GM19025 (cell line): Measurements from ENCODE around the gene GPRC5D.

Experiments
- ATAC-seq: cut with Tn5 transposase; IDR thresholded peaks from one replicate; pipeline ENCODE4 v1.9.1; 2021; ENCODE audit warnings: mild to moderate bottlenecking, low read depth, moderate library complexity; ENCODE audit not compliant: unreplicated experiment

The GPRC5D gene

GRCh38 chr12:12952036-12952435, at the start of gene GPRC5D:
Gene GPRC5D (minus strand): TSS chr12:12952170. CDS start chr12:12950384, 1,786 bp downstream.
- no peak for ATAC-seq

GRCh38 chr12:13001775-13002040, 49.7 kb upstream of the GPRC5D start:
- no peak for ATAC-seq

GRCh38 chr12:13000925-13001774, 49.2 kb upstream of the GPRC5D start:
- ATAC-seq, result no peak

- peak; percentile 23 for ATAC-seq
Observed at GRCh38 chr12:13000616-13000924, 48.6 kb upstream of the GPRC5D start.

GRCh38 chr12:12999959-13000615, 48.1 kb upstream of the GPRC5D start, which contains the start of gene HEBP1:
Gene HEBP1 (minus strand): TSS chr12:13000265. CDS start chr12:13000114, 151 bp downstream.
- ATAC-seq, result peak; percentile 71

GRCh38 chr12:12999271-12999958, 47.4 kb upstream of the GPRC5D start:
- ATAC-seq, result no peak

- ATAC-seq, result no peak
Observed at GRCh38 chr12:12998248-12998647, 46.3 kb upstream of the GPRC5D start.

- ATAC-seq, result no peak
Observed at GRCh38 chr12:12997734-12998133, 45.8 kb upstream of the GPRC5D start.

GRCh38 chr12:12997156-12997555, 45.2 kb upstream of the GPRC5D start:
- ATAC-seq, result no peak

- ATAC-seq, result no peak
Observed at GRCh38 chr12:12996209-12996608, 44.2 kb upstream of the GPRC5D start.

- no peak for ATAC-seq
Observed at GRCh38 chr12:12995088-12995487, 43.1 kb upstream of the GPRC5D start.

GRCh38 chr12:12993367-12993766, 41.4 kb upstream of the GPRC5D start:
- ATAC-seq, result no peak

- no peak for ATAC-seq
Observed at GRCh38 chr12:12992418-12993130, 40.6 kb upstream of the GPRC5D start.

- ATAC-seq, result no peak
Observed at GRCh38 chr12:12990700-12991468, 38.9 kb upstream of the GPRC5D start.

- ATAC-seq, result no peak
Observed at GRCh38 chr12:12987421-12987820, 35.5 kb upstream of the GPRC5D start.

GRCh38 chr12:12986775-12987331, 34.9 kb upstream of the GPRC5D start:
- no peak for ATAC-seq

GRCh38 chr12:12985817-12986408, 33.9 kb upstream of the GPRC5D start:
- no peak for ATAC-seq

- ATAC-seq, result no peak
Observed at GRCh38 chr12:12984149-12984548, 32.2 kb upstream of the GPRC5D start.

- no peak for ATAC-seq
Observed at GRCh38 chr12:12983420-12984035, 31.6 kb upstream of the GPRC5D start.
